ENCODE results near the gene ASXL2.

GRCh38 chr2:25772078-25772477 is 106.2 kb downstream of the ASXL2 start:
- TF ChIP-seq TAF1 (IDR thresholded peaks at IDR 0.05; ENCODE audit: low read depth) (no peak), YY1 (IDR thresholded peaks at IDR 0.05; ENCODE audit: low read depth) (no peak), CREB1 (IDR thresholded peaks at IDR 0.05; ENCODE audit: low read depth) (no peak), REST (IDR thresholded peaks at IDR 0.05; ENCODE audit: low read depth) (no peak), MAX (IDR thresholded peaks at IDR 0.05) (no peak), ZBTB7A (IDR thresholded peaks at IDR 0.05; ENCODE audit: low read depth) (no peak)
